Type B pancreatic cell (in vitro differentiated cells): ENCODE measurements around the gene IL36B. TPM values are rescaled to one million over a fixed set of nuclear protein-coding genes. Genes with fewer than 3 reads are reported as not detected.

Source experiments
- DNase-seq: peaks from one replicate; pipeline ENCODE4 v3.0.0; 2021; ENCODE audit warnings: mixed read lengths; ENCODE audit not compliant: unreplicated experiment; ENCODE audit errors: extremely low spot score
- H3K27ac Mint-ChIP-seq: 2 replicates; pipeline ENCODE4 v1.8.0; 2021; ENCODE audit warnings: mild to moderate bottlenecking, mixed read lengths
- H3K27me3 Mint-ChIP-seq: 2 replicates; pipeline ENCODE4 v1.8.0; 2021; ENCODE audit warnings: mixed read lengths
- H3K36me3 Mint-ChIP-seq: 2 replicates; pipeline ENCODE4 v1.8.0; 2021; ENCODE audit warnings: mixed read lengths
- H3K4me1 Mint-ChIP-seq: one replicate; pipeline ENCODE4 v1.8.0; 2021; ENCODE audit warnings: mixed read lengths; ENCODE audit not compliant: unreplicated experiment
- H3K4me3 Mint-ChIP-seq: 2 replicates; pipeline ENCODE4 v1.8.0; 2021; ENCODE audit warnings: mild to moderate bottlenecking, mixed read lengths
- H3K9me3 Mint-ChIP-seq: 2 replicates; pipeline ENCODE4 v1.8.0; 2021; ENCODE audit warnings: mixed read lengths
- CTCF ChIP-seq: fragments of 200-600 bp; sonication (generic); conservative IDR thresholded peaks from 2 replicates; pipeline ENCODE4 v1.5.0; 2021; ENCODE audit warnings: antibody characterized with exemption, mild to moderate bottlenecking
- total RNA-seq: library from RNA; stranded (reverse); gene quantifications from 2 replicates; pipeline ENCODE4 v1.2.1, GENCODE V29; 2021; ENCODE audit warnings: low replicate concordance

The IL36B gene
- total RNA-seq, 1 donor from 2014 or later, result not detected

- DNase-seq, result no peak
- no peak for TF ChIP-seq CTCF
- Mint-ChIP-seq H3K4me1 (no peaks in the 10 kb centered on the region), H3K4me3 (no peak overlapping the region), H3K27ac (no peak overlapping the region), H3K9me3 (no peaks in the 10 kb centered on the region), H3K27me3 (no peaks in the 10 kb centered on the region), H3K36me3 (no peaks in the 10 kb centered on the region)
Measured at GRCh38 chr2:113075030-113075429, 22.4 kb upstream of the IL36B start.

GRCh38 chr2:113073325-113073834 is 20.7 kb upstream of the IL36B start:
- Mint-ChIP-seq H3K4me1 (peaks cover 6% of the 10 kb centered on the region), H3K9me3 (peaks cover 6% of the 10 kb centered on the region), H3K27ac (no peak overlapping the region), H3K27me3 (no peaks in the 10 kb centered on the region), H3K4me3 (no peak overlapping the region), H3K36me3 (no peaks in the 10 kb centered on the region)
- no peak for DNase-seq
- no peak for TF ChIP-seq CTCF

- no peaks in the 10 kb centered on the region for H3K36me3 Mint-ChIP-seq
- TF ChIP-seq CTCF, result no peak
- H3K4me1 Mint-ChIP-seq, result peaks cover 6% of the 10 kb centered on the region
- peaks cover 11% of the 10 kb centered on the region for H3K9me3 Mint-ChIP-seq
- H3K4me3 Mint-ChIP-seq, result no peak overlapping the region
- DNase-seq, result no peak
- H3K27ac Mint-ChIP-seq, result no peak overlapping the region
- peaks cover 4% of the 10 kb centered on the region for H3K27me3 Mint-ChIP-seq
Measured at GRCh38 chr2:113072584-113072983, 19.9 kb upstream of the IL36B start.

- H3K4me1 Mint-ChIP-seq, result peaks cover 6% of the 10 kb centered on the region
- H3K4me3 Mint-ChIP-seq, result no peak overlapping the region
- H3K27me3 Mint-ChIP-seq, result peaks cover 5% of the 10 kb centered on the region
- H3K9me3 Mint-ChIP-seq, result peaks cover 15% of the 10 kb centered on the region
- no peak for DNase-seq
- TF ChIP-seq CTCF, result no peak
- H3K27ac Mint-ChIP-seq, result peak overlapping the region; percentile 92
- no peaks in the 10 kb centered on the region for H3K36me3 Mint-ChIP-seq
Measured at GRCh38 chr2:113070606-113070975, 17.9 kb upstream of the IL36B start.

GRCh38 chr2:113069676-113070605 is 17.3 kb upstream of the IL36B start:
- Mint-ChIP-seq H3K27ac (peak overlapping the region; percentile 92), H3K9me3 (peaks cover 15% of the 10 kb centered on the region), H3K4me3 (peak overlapping the region; percentile 18), H3K27me3 (peaks cover 5% of the 10 kb centered on the region), H3K36me3 (no peaks in the 10 kb centered on the region), H3K4me1 (peaks cover 6% of the 10 kb centered on the region)
- no peak for TF ChIP-seq CTCF
- DNase-seq, result no peak
